ENCODE results near the gene ANP32D.
"Not testable (repeated sequence)": the region's sequence is repeated elsewhere in the genome, so short reads cannot be mapped to it uniquely, and the experiment has no call there.

Gene ANP32D

DNA sequence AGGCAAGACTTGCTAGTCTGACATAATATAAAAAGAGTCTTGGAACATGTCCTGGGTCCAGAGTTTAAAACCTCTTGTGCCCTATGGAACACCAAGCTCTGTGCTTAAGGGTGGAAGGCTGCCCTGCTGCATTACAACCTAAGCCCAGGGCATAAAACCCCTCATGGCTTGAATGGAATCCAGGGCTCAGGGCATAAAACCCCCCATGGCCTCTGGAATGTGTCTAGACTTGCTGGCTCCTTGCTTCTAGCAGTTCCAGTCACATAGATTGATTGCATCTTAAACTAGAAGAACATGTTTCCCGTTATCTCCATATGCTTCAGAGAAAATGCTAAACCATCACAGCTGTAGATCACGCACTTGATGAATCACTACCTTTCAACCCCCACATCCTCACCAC lies 34.5 kb downstream of the ANP32D start:
- not testable (repeated sequence) for DNase-seq (ENCODE audit: low read depth)

DNA sequence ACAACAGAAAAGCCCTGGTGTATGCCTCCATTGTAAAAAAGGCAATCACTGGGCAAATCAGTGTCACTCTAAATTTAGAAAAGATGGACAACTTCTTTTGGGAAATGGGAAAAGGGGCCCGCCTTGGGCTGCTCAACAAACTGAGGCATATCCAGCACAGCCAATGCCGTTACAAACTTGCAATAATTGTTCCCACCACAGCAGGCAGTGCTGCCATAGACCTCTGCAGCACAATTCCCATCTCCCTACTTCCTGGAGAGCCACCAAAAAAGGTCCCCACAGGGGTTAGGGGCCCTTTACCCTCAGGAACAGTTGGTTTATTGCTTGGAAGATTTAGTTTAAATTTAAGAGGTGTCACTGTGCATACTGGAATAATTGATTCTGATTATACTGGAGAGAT lies 36.6 kb downstream of the ANP32D start:
- no peak for DNase-seq (ENCODE audit: low read depth)

DNA sequence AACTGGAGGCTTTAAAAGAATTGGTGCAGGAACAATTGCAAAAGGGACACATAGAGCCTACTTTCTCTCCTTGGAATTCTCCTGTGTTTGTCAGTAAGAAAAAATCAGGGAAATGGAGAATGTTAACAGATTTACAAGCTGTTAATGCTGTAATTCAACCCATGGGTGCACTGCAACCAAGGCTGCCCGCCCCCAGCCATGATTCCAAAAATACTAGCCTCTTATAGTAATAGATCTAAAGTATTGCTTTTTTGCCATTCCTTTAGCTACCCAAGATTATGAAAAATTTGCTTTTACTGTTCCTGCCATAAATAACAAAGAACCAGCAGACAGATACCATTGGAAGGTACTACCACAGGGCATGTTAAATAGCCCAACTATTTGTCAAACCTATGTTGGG lies 37.8 kb downstream of the ANP32D start:
- no peak for DNase-seq (ENCODE audit: low read depth)

DNA sequence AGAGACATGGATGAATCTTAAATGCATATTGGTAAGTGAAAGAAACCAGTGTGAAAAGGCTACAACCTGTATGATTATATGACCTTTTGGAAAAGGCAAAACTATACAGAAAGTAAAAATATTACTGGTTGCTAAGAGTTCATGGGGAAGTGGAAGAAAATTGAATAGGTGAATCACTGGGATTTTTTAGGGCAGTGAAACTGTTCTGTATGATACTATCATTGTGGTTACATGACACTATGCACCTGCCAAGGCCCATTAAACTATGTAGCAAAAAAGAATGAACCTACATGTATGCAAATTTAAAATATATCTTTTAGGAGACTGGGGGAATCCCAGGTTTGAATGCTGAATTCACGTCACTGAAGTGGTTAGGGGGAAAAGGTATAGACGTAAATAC lies 40.5 kb downstream of the ANP32D start:
- DNase-seq (ENCODE audit: low read depth): no peak

DNA sequence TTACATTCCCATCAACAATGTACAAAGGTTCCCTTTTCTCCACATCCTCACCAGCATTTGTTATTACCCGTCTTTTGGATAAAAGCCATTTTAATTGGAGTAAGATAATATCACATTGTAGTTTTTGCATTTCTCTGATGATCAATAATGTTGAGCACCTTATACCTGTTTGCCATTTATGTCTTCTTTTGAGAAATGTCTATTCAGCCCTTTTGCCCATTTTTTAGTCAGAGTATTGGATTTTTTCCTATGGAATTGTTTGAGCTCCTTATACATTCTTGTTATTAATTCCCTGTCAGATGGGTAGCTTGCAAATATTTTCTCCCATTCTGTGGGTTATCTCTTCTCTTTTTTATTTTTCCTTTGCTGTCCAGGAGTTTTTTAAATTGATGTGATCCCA lies 42.4 kb downstream of the ANP32D start:
- DNase-seq (ENCODE audit: low read depth): no peak

DNA sequence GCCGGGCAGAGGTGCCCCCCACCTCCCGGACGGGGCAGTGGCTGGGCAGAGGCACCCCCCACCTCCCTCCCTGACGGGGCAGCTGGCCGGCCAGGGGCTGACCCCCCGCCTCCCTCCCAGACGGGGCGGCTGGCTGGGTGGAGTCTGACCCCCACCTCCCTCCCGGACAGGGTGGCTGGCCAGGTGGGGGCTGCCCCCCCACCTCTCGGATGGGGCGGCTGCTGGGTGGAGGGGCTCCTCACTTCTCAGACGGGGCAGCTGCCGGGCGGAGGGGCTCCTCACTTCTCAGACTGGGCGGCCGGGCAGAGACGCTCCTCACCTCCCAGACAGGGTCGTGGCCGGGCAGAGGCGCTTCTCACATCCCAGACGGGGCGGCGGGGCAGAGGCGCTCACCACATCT lies 48.0 kb downstream of the ANP32D start:
- not testable (repeated sequence) for DNase-seq (ENCODE audit: low read depth)

Data from stimulated activated CD8-positive, alpha-beta memory T cell treated with anti-CD3 and anti-CD28 coated beads, Interleukin-15, amount 100 ng/mL, for 1 hour (primary cell).